ENCODE data around the gene PUM1. TPM values are rescaled to one million over a fixed set of nuclear protein-coding genes. Genes with fewer than 3 reads are reported as not detected.
"Not testable (repeated sequence)": the region's sequence is repeated elsewhere in the genome, so short reads cannot be mapped to it uniquely, and the experiment has no call there.

Gene PUM1
- total RNA-seq, 1 donor from 2014 or later = 121 TPM

DNA sequence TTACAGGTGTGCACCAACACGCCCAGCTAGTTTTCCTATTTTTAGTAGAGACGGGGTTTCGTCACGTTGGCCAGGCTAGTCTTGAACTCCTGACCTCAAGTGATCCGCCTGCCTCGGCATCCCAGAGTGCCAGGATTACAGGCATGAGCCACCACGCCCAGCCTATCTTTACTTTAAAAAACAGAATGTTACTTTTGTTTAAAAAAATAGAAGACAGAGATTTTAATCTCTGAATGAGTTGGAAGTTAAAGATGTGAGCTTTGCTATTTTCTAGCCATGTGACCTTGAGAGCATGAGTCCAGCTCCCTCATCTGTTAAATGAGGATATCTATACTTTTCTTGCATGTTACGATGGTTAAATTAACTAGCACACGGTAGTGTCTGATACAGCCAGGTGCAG is 3.9 kb upstream of the PUM1 start:
- ATAC-seq (no peak), DNase-seq (no peak)
- H3K4me1 ChIP-seq = no peaks in the 10 kb centered on the region
- H3K27me3 ChIP-seq (ENCODE audit: low read depth) = no peaks in the 10 kb centered on the region
- no peak for TF ChIP-seq CTCF (IDR thresholded peaks at IDR 0.05)
- H3K4me3 ChIP-seq = no peak overlapping the region
- no peaks in the 10 kb centered on the region for H3K36me3 ChIP-seq
- no peaks in the 10 kb centered on the region for H3K9me3 ChIP-seq
- no peak overlapping the region for H3K27ac ChIP-seq
- intact Hi-C loops (cut with DNase I) = no loop called here

GRCh38 chr1:31064718-31065309 is 703 bp downstream of the PUM1 start:
- Histone ChIP-seq H3K27ac (peak overlapping the region; percentile 96), H3K36me3 (no peaks in the 10 kb centered on the region), H3K4me1 (peaks cover 33% of the 10 kb centered on the region), H3K4me3 (peak overlapping the region; percentile 88), H3K9me3 (no peaks in the 10 kb centered on the region), H3K27me3 (ENCODE audit: low read depth) (no peaks in the 10 kb centered on the region)
- peak; percentile 46 for DNase-seq
- intact Hi-C loops (cut with DNase I) = no loop called here
- ATAC-seq = peak in 1 of 2 donors; percentile 15
- no peak for TF ChIP-seq CTCF (IDR thresholded peaks at IDR 0.05)

DNA sequence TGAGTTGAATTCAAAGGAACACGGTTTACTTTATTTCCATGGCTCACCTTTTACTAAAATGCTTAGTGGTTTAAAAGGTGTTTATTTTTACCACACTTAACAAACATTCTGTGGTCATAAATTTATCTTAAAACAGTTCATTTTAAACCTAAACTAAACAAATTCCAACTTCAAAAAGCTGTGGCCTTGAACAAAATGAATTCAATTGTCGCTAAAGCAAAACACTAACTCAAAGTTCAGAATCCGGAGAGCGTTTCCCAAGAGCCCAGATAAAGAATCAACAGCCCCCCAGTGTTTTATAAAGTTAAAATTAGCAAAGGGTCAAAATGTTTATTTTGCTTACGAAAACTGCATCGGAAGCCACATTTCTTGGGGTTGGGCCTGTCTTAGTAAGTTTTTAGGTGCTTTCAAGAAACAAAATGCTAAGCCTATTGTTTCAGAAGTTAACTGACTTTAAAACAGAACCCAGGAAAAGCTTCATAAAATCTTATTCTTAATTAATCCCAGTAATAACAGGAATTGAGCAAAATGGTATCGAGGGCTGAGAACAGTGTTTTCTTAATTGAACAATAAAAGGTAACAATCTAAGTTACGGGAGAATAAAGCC is 1.3 kb downstream of the PUM1 start:
- TF ChIP-seq CTCF (IDR thresholded peaks at IDR 0.05) = no peak
- intact Hi-C loops (cut with DNase I) = no loop called here
- DNase-seq (no peak), ATAC-seq (no peak)
- Histone ChIP-seq H3K4me3 (peak overlapping the region; percentile 88), H3K27me3 (ENCODE audit: low read depth) (no peaks in the 10 kb centered on the region), H3K36me3 (peaks cover 3% of the 10 kb centered on the region), H3K4me1 (peaks cover 33% of the 10 kb centered on the region), H3K27ac (peak overlapping the region; percentile 96), H3K9me3 (no peaks in the 10 kb centered on the region)

DNA sequence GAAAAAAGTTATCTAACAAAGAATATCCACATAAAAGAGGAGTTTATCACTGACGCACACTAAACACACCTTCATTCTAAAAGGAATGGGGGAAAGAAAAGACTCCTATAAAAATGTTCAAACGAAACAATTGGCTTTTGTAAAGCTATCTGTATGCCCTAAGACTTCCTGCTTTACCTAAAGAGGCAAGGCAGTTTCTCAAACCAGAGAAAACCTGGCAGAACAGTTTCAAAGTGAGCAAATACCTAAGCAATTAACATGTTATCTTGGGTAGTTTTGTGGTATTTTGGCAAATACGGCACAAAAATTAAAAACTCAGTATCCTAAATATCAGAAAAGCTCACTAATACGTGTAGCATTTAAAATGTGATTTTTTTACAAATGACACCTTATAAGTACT is 1.9 kb downstream of the PUM1 start:
- no peaks in the 10 kb centered on the region for H3K27me3 ChIP-seq (ENCODE audit: low read depth)
- peak overlapping the region; percentile 96 for H3K27ac ChIP-seq
- H3K36me3 ChIP-seq = peaks cover 9% of the 10 kb centered on the region
- no peak for DNase-seq
- intact Hi-C loops (cut with DNase I) = no loop called here
- peaks cover 33% of the 10 kb centered on the region for H3K4me1 ChIP-seq
- no peak for TF ChIP-seq CTCF (IDR thresholded peaks at IDR 0.05)
- H3K4me3 ChIP-seq = peak overlapping the region; percentile 88
- no peaks in the 10 kb centered on the region for H3K9me3 ChIP-seq
- ATAC-seq = no peak

DNA sequence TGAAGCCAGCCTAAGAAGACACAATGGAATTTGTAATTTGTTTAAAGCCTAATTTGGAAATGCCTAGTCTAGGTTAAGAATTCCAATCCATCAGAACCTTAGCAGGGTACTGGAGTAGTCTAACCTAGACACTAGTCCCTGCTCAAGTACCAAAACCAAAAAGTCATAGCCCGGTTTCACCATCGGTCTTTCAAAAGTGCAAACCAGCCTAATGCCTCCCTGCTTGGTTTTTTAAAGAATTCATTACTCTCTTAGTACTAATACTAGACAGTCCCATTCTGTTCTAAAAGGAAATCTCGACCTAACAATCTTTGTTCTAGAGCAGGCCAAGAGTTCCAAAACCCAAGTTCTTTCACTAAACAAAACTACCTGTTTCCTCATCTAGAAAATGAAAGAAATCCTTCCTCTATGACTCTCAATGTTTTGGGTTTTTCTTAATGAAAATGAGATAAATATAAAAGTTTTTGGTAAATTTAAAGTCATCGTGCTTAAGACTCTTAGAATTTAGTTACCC is 2.6 kb downstream of the PUM1 start:
- peaks cover 16% of the 10 kb centered on the region for H3K36me3 ChIP-seq
- peak overlapping the region; percentile 88 for H3K4me3 ChIP-seq
- H3K4me1 ChIP-seq = peaks cover 40% of the 10 kb centered on the region
- peak overlapping the region; percentile 96 for H3K27ac ChIP-seq
- TF ChIP-seq CTCF (IDR thresholded peaks at IDR 0.05) = no peak
- ATAC-seq (no peak), DNase-seq (no peak)
- no peaks in the 10 kb centered on the region for H3K27me3 ChIP-seq (ENCODE audit: low read depth)
- intact Hi-C loops (cut with DNase I) = no loop called here
- no peaks in the 10 kb centered on the region for H3K9me3 ChIP-seq

DNA sequence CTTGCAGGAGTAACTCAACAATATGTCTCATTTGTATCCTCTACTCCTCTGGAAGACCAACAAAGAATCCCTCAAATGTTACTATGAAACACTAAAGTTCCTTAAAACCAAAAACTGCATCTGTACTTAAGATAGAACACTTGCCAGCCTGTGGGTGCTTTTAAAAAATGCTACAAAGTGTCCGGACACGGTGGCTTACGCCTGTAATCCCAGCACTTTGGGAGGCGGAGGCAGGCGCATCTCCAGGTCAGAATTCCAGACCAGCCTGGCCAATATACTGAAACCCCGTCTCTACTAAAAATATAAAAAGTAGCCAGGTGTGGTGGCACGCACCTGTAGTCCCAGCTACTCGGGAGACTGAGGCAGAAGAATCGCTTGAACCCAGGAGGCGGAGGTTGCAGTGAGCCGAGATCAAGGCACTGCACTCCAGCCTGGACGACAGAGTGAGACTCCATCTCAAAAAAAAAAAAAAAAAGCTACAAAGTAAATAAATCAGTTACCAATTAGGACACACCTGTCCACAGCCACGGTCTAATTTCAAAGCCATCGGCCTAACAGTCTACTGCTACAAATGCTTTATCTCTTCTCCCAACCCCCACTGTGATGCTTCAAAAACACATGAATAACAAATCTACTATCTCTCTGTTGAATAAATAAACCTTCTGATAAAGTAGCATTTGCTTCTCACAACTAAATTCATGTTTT is 3.2 kb downstream of the PUM1 start:
- intact Hi-C loops (cut with DNase I); ATAC-seq; H3K9me3 ChIP-seq; DNase-seq; H3K27me3 ChIP-seq (ENCODE audit: low read depth); H3K27ac ChIP-seq: not testable (repeated sequence)
- Histone ChIP-seq H3K4me3 (peak overlapping the region; percentile 88), H3K36me3 (peaks cover 22% of the 10 kb centered on the region), H3K4me1 (peaks cover 42% of the 10 kb centered on the region)
